ENCODE measurements around the gene SPEF2. TPM values are rescaled to one million over a fixed set of nuclear protein-coding genes. Genes with fewer than 3 reads are reported as not detected.
A peak's percentile ranks its signal among the peaks of the same experiment; 100 is the strongest.

SPEF2 gene
- total and polyA plus RNA-seq, 12 donors: 3.3 to 19.7 (median 7.9) TPM

- Histone ChIP-seq H3K4me3 (no peak overlapping the region), H3K27ac (no peak overlapping the region), H3K36me3 (replicated peaks in 1 of 2) (no peaks in the 10 kb centered on the region), H3K9me3 (replicated peaks in 1 of 3) (no peaks in the 10 kb centered on the region), H3K27me3 (no peaks in the 10 kb centered on the region), H3K4me1 (replicated peaks in 1 of 2) (no peaks in the 10 kb centered on the region)
- 91 to 98% (median 96%) methylated on average over 3 of the region's 3 CpGs for WGBS, 4 donors
- no peak for TF ChIP-seq POLR2A (IDR thresholded peaks at IDR 0.05)
- TF ChIP-seq, protein P1, sequence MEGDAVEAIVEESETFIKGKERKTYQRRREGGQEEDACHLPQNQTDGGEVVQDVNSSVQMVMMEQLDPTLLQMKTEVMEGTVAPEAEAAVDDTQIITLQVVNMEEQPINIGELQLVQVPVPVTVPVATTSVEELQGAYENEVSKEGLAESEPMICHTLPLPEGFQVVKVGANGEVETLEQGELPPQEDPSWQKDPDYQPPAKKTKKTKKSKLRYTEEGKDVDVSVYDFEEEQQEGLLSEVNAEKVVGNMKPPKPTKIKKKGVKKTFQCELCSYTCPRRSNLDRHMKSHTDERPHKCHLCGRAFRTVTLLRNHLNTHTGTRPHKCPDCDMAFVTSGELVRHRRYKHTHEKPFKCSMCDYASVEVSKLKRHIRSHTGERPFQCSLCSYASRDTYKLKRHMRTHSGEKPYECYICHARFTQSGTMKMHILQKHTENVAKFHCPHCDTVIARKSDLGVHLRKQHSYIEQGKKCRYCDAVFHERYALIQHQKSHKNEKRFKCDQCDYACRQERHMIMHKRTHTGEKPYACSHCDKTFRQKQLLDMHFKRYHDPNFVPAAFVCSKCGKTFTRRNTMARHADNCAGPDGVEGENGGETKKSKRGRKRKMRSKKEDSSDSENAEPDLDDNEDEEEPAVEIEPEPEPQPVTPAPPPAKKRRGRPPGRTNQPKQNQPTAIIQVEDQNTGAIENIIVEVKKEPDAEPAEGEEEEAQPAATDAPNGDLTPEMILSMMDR (IDR thresholded peaks at IDR 0.05): no peak
- intact Hi-C loops (cut with DNase I): no loop called here
- DNase-seq: no peak
Observed at GRCh38 chr5:35644543-35644942, 26.9 kb downstream of the SPEF2 start.

DNA sequence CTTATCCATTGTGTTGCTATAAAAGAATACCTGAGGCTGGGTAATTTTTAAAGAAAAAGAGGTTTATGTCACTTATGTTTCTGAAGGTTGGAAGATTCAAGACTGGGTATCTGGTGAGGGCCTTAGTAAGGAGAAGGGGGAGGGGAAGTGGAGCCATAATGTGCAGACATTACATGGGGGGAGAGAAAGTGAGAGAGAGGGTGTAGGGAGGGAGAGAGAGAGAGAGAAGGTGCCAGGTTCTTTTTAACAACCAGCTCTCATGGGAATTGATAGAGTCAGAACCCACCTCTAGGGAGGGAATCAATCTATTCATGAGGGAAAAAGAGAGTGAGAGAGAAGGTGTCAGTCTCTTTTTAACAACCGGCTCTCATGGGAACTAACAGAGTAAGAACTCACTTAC lies 29.5 kb downstream of the SPEF2 start:
- WGBS, 4 donors: 83 to 100% (median 92%) methylated on average over 1 of the region's 1 CpG
- H3K27ac ChIP-seq: no peak overlapping the region
- H3K36me3 ChIP-seq (replicated peaks in 1 of 2): no peaks in the 10 kb centered on the region
- H3K27me3 ChIP-seq: no peaks in the 10 kb centered on the region
- no peaks in the 10 kb centered on the region for H3K4me1 ChIP-seq (replicated peaks in 1 of 2)
- no peak for TF ChIP-seq POLR2A (IDR thresholded peaks at IDR 0.05)
- TF ChIP-seq, protein P1 (IDR thresholded peaks at IDR 0.05): no peak
- intact Hi-C loops (cut with DNase I): no loop called here
- no peak for DNase-seq
- no peak overlapping the region for H3K4me3 ChIP-seq
- H3K9me3 ChIP-seq (replicated peaks in 1 of 3): no peaks in the 10 kb centered on the region

GRCh38 chr5:35647712-35648111 lies 30.0 kb downstream of the SPEF2 start:
- Histone ChIP-seq H3K4me3 (no peak overlapping the region), H3K4me1 (replicated peaks in 1 of 2) (no peaks in the 10 kb centered on the region), H3K36me3 (replicated peaks in 1 of 2) (no peaks in the 10 kb centered on the region), H3K27me3 (no peaks in the 10 kb centered on the region), H3K9me3 (replicated peaks in 1 of 3) (no peaks in the 10 kb centered on the region), H3K27ac (no peak overlapping the region)
- intact Hi-C loops (cut with DNase I): no loop called here
- WGBS, 4 donors: 97 to 100% (median 99%) methylated on average over 1 of the region's 1 CpG
- TF ChIP-seq, protein P1 (IDR thresholded peaks at IDR 0.05): no peak
- TF ChIP-seq POLR2A (IDR thresholded peaks at IDR 0.05): no peak
- DNase-seq: no peak

DNA sequence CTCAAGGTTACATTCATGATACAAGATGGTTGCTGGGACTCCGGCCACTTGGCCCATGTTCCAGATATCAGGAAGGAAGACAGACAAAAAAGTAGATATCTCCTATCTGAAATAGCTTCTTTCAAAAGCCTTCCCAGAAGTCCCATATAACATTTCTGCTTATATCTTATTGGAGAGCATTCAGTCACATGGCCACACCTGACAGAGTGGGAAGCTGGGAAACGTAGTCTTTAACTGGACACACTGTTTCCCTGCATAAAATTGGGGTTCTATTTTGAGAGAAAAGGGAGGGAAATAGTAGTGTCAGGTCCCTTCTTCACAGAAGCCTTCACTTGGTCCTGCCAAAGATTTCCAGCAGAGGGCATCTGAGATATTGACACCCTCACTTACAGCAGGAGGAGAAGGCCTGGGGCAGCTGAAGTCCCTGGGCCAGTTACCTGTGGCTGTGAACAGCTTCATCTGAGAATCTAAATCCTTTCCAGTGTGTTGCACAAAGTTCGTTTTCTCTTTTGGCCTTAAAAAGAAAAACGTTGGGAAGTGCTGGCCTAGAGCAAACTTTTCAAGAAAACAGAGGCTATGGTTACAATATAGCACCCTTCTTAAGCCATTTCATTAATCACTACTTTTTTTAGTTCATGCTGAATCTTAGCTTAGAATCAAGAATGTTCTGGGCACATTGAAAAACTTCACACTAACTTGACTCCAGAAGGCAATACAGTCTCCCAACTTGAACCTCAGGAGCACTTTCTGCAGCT lies 33.5 kb downstream of the SPEF2 start:
- Histone ChIP-seq H3K4me1 (replicated peaks in 1 of 2) (no peaks in the 10 kb centered on the region), H3K27me3 (no peaks in the 10 kb centered on the region), H3K9me3 (replicated peaks in 1 of 3) (no peaks in the 10 kb centered on the region), H3K4me3 (no peak overlapping the region), H3K36me3 (replicated peaks in 1 of 2) (no peaks in the 10 kb centered on the region), H3K27ac (no peak overlapping the region)
- peak; percentile 22 to 62 (median 23) for DNase-seq
- 48 to 70% (median 58%) methylated on average over 4 of the region's 4 CpGs for WGBS, 4 donors
- intact Hi-C loops (cut with DNase I): loop anchor here in 1 of 2 donors (5.0 kb wide), 1 partner anchor 276 kb away; no protein-coding TSS in a partner anchor
- TF ChIP-seq POLR2A (IDR thresholded peaks at IDR 0.05): no peak
- TF ChIP-seq, protein P1 (IDR thresholded peaks at IDR 0.05): peak in 4 of 6 experiments; percentile 39 to 51 (median 46)
